ENCODE measurements around the gene TMTC3. TPM values are rescaled to one million over a fixed set of nuclear protein-coding genes. Genes with fewer than 3 reads are reported as not detected.
A peak's percentile ranks its signal among the peaks of the same experiment; 100 is the strongest.

TMTC3 gene
- polyA plus RNA-seq, 2 of the 4 experiments (the other 2 are of a cell fraction): 12.0 to 34.9 TPM

DNA sequence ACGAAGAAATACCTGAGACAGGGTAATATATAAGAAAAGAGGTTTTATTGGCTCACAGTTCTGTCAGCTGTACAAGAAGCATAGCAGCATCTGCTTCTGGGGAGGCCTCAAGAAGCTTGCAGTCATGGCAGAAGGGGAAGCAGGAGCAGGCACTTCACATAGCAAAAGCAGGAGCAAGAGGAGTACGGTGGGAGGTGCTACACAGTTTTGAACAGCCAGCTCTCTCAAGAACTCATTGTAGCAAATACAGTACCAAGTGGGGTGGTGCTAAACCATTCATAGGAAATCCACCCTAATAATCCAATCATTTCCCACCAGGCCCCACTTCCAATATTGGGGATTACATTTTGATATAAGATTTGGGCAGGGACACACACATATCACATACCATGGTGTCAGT is 8.0 kb downstream of the TMTC3 start:
- WGBS (ENCODE audit: missing lambda C conversion rate): 97% methylated on average over 2 of the region's 2 CpGs
- H3K9me3 ChIP-seq: no peaks in the 10 kb centered on the region
- peaks cover 8% of the 10 kb centered on the region; the same call in 2 of the 3 replicates for H3K4me1 ChIP-seq
- H3K27ac ChIP-seq: no peak overlapping the region
- TF ChIP-seq EHMT2 (IDR thresholded peaks at IDR 0.05; ENCODE audit: low read depth) (no peak), KDM5A (IDR thresholded peaks at IDR 0.05) (no peak), NR3C1 (IDR thresholded peaks at IDR 0.05) (no peak), JUNB (IDR thresholded peaks at IDR 0.05) (no peak), MAFK (IDR thresholded peaks at IDR 0.05; ENCODE audit: partially characterized antibody) (no peak), FOSB (CRISPR knock-in tag; IDR thresholded peaks at IDR 0.05) (no peak), HOXA7 (CRISPR knock-in tag; IDR thresholded peaks at IDR 0.05) (no peak), ATOH8 (CRISPR knock-in tag; IDR thresholded peaks at IDR 0.05; ENCODE audit: low read depth) (no peak), E2F6 (IDR thresholded peaks at IDR 0.05; ENCODE audit: borderline replicate concordance, low read depth) (no peak)
- TF ChIP-seq, protein P1, sequence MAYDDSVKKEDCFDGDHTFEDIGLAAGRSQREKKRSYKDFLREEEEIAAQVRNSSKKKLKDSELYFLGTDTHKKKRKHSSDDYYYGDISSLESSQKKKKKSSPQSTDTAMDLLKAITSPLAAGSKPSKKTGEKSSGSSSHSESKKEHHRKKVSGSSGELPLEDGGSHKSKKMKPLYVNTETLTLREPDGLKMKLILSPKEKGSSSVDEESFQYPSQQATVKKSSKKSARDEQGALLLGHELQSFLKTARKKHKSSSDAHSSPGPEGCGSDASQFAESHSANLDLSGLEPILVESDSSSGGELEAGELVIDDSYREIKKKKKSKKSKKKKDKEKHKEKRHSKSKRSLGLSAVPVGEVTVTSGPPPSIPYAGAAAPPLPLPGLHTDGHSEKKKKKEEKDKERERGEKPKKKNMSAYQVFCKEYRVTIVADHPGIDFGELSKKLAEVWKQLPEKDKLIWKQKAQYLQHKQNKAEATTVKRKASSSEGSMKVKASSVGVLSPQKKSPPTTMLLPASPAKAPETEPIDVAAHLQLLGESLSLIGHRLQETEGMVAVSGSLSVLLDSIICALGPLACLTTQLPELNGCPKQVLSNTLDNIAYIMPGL (CRISPR knock-in tag; IDR thresholded peaks at IDR 0.05; ENCODE audit: borderline replicate concordance): no peak
- H3K4me3 ChIP-seq: no peak overlapping the region
- ChIA-PET POLR2A (no interaction called here), CTCF (interaction anchor here (1.3 kb wide), 1 partner anchor 844 kb away, joined by 5 read pairs; no protein-coding TSS in a partner anchor)
- no peak overlapping the region for H3K4me2 ChIP-seq
- ATAC-seq: no peak
- no peak for FAIRE-seq
- DNase-seq (ENCODE audit: low read depth in 1 of 2, low spot score in 1 of 2): no peak

GRCh38 chr12:88153959-88154358 is 11.9 kb downstream of the TMTC3 start:
- ChIA-PET POLR2A (no interaction called here), CTCF (interaction anchor here (0.6 to 3.6 kb wide), 12 partner anchors 9 to 1220 kb away, joined by 3 to 32 read pairs (median 4); partner anchors contain the start of genes CEP290, KITLG and TMTC3)
- peak in 1 of 2 experiments; percentile 55 for DNase-seq (ENCODE audit: low read depth in 1 of 2, low spot score in 1 of 2)
- Histone ChIP-seq H3K4me2 (no peak overlapping the region), H3K4me1 (no peaks in the 10 kb centered on the region), H3K27ac (no peak overlapping the region), H3K4me3 (no peak overlapping the region), H3K9me3 (no peaks in the 10 kb centered on the region)
- FAIRE-seq: no peak
- no peak for TF ChIP-seq CBX8 (IDR thresholded peaks at IDR 0.05)
- no peak for TF ChIP-seq ATOH8 (CRISPR knock-in tag; IDR thresholded peaks at IDR 0.05; ENCODE audit: low read depth)
- no peak for TF ChIP-seq HOXB5 (CRISPR knock-in tag; IDR thresholded peaks at IDR 0.05)
- TF ChIP-seq CTCF (IDR thresholded peaks at IDR 0.05): peak; percentile 73
- no peak for TF ChIP-seq SREBF2 (IDR thresholded peaks at IDR 0.05)
- no peak for TF ChIP-seq EHMT2 (IDR thresholded peaks at IDR 0.05; ENCODE audit: low read depth)
- TF ChIP-seq SMC3 (IDR thresholded peaks at IDR 0.05): peak; percentile 86
- TF ChIP-seq GATA3 (IDR thresholded peaks at IDR 0.05; ENCODE audit: borderline replicate concordance): no peak
- TF ChIP-seq, protein P2, sequence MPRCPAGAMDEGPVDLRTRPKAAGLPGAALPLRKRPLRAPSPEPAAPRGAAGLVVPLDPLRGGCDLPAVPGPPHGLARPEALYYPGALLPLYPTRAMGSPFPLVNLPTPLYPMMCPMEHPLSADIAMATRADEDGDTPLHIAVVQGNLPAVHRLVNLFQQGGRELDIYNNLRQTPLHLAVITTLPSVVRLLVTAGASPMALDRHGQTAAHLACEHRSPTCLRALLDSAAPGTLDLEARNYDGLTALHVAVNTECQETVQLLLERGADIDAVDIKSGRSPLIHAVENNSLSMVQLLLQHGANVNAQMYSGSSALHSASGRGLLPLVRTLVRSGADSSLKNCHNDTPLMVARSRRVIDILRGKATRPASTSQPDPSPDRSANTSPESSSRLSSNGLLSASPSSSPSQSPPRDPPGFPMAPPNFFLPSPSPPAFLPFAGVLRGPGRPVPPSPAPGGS (IDR thresholded peaks at IDR 0.05): no peak
- TF ChIP-seq RAD21 (conservative IDR thresholded peaks at IDR 0.05 in 1 of 2, IDR thresholded peaks at IDR 0.05 in 1 of 2): peak; percentile 71 to 92
- no peak for TF ChIP-seq BHLHE40 (IDR thresholded peaks at IDR 0.05; ENCODE audit: low read depth, low read length)
- TF ChIP-seq, protein P3, sequence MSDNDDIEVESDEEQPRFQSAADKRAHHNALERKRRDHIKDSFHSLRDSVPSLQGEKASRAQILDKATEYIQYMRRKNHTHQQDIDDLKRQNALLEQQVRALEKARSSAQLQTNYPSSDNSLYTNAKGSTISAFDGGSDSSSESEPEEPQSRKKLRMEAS (IDR thresholded peaks at IDR 0.05): no peak
- TF ChIP-seq PHF8 (IDR thresholded peaks at IDR 0.05; ENCODE audit: borderline replicate concordance, low read depth): no peak
- no peak for ATAC-seq
- WGBS (ENCODE audit: missing lambda C conversion rate): 50% methylated on average over 3 of the region's 3 CpGs

Data from A549 (cell line).